Measurements from ENCODE around the gene CD4.

The CD4 gene

GRCh38 chr12:6765634-6766581, 23.4 kb upstream of the CD4 start, which contains the start of gene PTMS:
PTMS (plus strand) TSS chr12:6766363; CDS start chr12:6766706, 343 bp downstream.
- peak; percentile 35 for DNase-seq

- DNase-seq, result peak; percentile 43
These were observed 22.5 kb upstream of the CD4 start for GRCh38 chr12:6766651-6767349.

- DNase-seq, result no peak
These were observed 21.7 kb upstream of the CD4 start for GRCh38 chr12:6767353-6768319.

- no peak for DNase-seq
These were observed 20.9 kb upstream of the CD4 start for GRCh38 chr12:6768437-6768914.

GRCh38 chr12:6768990-6769389, 20.3 kb upstream of the CD4 start:
- DNase-seq, result no peak

- no peak for DNase-seq
These were observed 19.7 kb upstream of the CD4 start for GRCh38 chr12:6769666-6770065.

GRCh38 chr12:6770094-6770493, 19.2 kb upstream of the CD4 start:
- no peak for DNase-seq

- DNase-seq, result no peak
These were observed 18.7 kb upstream of the CD4 start for GRCh38 chr12:6770600-6770999.

GRCh38 chr12:6771091-6771495, 18.2 kb upstream of the CD4 start:
- no peak for DNase-seq

GRCh38 chr12:6771509-6772330, 17.6 kb upstream of the CD4 start:
- no peak for DNase-seq

- peak; percentile 50 for DNase-seq
These were observed 17.0 kb upstream of the CD4 start, which contains the start of gene LAG3 for GRCh38 chr12:6772331-6772695. LAG3 (plus strand) TSS chr12:6772520; CDS start chr12:6772853, 333 bp downstream.

GRCh38 chr12:6772726-6773589, 16.4 kb upstream of the CD4 start:
- DNase-seq, result no peak

GRCh38 chr12:6773590-6774351, 15.6 kb upstream of the CD4 start:
- peak; percentile 20 for DNase-seq

- DNase-seq, result peak; percentile 24
These were observed 14.7 kb upstream of the CD4 start for GRCh38 chr12:6774499-6775062.

- no peak for DNase-seq
These were observed 13.8 kb upstream of the CD4 start for GRCh38 chr12:6775185-6776174.

GRCh38 chr12:6777386-6777785, 11.9 kb upstream of the CD4 start:
- DNase-seq, result no peak

- no peak for DNase-seq
These were observed 11.1 kb upstream of the CD4 start for GRCh38 chr12:6778217-6778573.
